K562 (cell line): ENCODE data around the gene ZNF548. TPM values are rescaled to one million over a fixed set of nuclear protein-coding genes. Genes with fewer than 3 reads are reported as not detected.

Experiments
- ATF2 ChIP-seq: sonication (generic); formaldehyde crosslinking; IDR thresholded peaks from 2 replicates; pipeline ENCODE4 v1.8.1; 2022; ENCODE audit warnings: missing genetic modification reagents
- BCOR ChIP-seq: fragments of 450-650 bp; IDR thresholded peaks from 2 replicates; pipeline ENCODE4 v1.6.1; 2016
- CHCHD3 ChIP-seq: fragments of 250-450 bp; sonication (Bioruptor Pico); IDR thresholded peaks from 2 replicates; pipeline ENCODE4 v2.1.2; 2022; ENCODE audit warnings: mild to moderate bottlenecking
- FUS ChIP-seq: fragments of 200-400 bp; formaldehyde crosslinking; optimal IDR thresholded peaks from 2 replicates; pipeline ENCODE3; 2017; ENCODE audit warnings: low read depth, low read length
- GTF3C2 ChIP-seq: IDR thresholded peaks from 3 replicates; pipeline ENCODE4 v1.6.1; 2011; ENCODE audit warnings: borderline replicate concordance, mild to moderate bottlenecking, moderate library complexity; ENCODE audit not compliant: insufficient read length; ENCODE audit errors: extremely low read depth
- MGA ChIP-seq: fragments of 450-650 bp; IDR thresholded peaks from 2 replicates; pipeline ENCODE4 v1.6.1; 2016; ENCODE audit warnings: mild to moderate bottlenecking, moderate library complexity
- MTA1 ChIP-seq: fragments of 450-650 bp; IDR thresholded peaks from 2 replicates; pipeline ENCODE4 v1.6.1; 2017; ENCODE audit warnings: borderline replicate concordance
- NONO ChIP-seq, 2 experiments: fragments of 200-400 bp in 1 of 2; fragments of 450-650 bp in 1 of 2; formaldehyde crosslinking in 1 of 2; IDR thresholded peaks; 2 replicates each; pipeline ENCODE4 v1.6.1; 2017; ENCODE audit warnings: low read depth in 2 of 2, mild to moderate bottlenecking in 2 of 2, moderate library complexity in 2 of 2, low read length in 1 of 2
- ZFPM2 ChIP-seq: fragments of 250-450 bp; sonication (Bioruptor Pico); IDR thresholded peaks from 2 replicates; pipeline ENCODE4 v1.5.1; 2022; ENCODE audit warnings: mild to moderate bottlenecking
- ZNF57 ChIP-seq: fragments of 450-650 bp; formaldehyde crosslinking; IDR thresholded peaks from 2 replicates; pipeline ENCODE4 v1.4.0; 2020; ENCODE audit warnings: mild to moderate bottlenecking, moderate library complexity
- polyA plus RNA-seq, 8 experiments: library from polyadenylated mRNA; depleted of rRNA in 4 of 8; stranded (reverse) in 5 of 8; unstranded in 3 of 8; fragments of >200 nt; fragmentation: Nextera tagmentation in 2 of 8; fragmentation: Illumina TruSeq in 1 of 8; extraction: Ambion mirVana in 2 of 8; extraction: Trizol in 1 of 8; gene quantifications; 2 replicates each; pipeline versions ENCODE4 v1.2.1 to v1.2.3, GENCODE V29; 2011 to 2014; ENCODE audit warnings: inconsistent platforms in 1 of 8, missing spikeins in 1 of 8
- total RNA-seq, 7 experiments: library from RNA; depleted of rRNA in 6 of 7; stranded (reverse); fragments of >200 nt in 6 of 7; fragmentation: Illumina TruSeq in 2 of 7; extraction: Trizol in 2 of 7; gene quantifications; 2 replicates each; pipeline versions ENCODE4 v1.2.1 to v1.2.3, GENCODE V29; 2011 to 2021; ENCODE audit warnings: low replicate concordance in 1 of 7

ZNF548 gene
- total and polyA plus RNA-seq, 9 of the 15 experiments (the other 6 are each of a cell fraction or from before 2014, with no cell fraction given) = 1.5 to 8.7 (median 4.5) TPM

DNA sequence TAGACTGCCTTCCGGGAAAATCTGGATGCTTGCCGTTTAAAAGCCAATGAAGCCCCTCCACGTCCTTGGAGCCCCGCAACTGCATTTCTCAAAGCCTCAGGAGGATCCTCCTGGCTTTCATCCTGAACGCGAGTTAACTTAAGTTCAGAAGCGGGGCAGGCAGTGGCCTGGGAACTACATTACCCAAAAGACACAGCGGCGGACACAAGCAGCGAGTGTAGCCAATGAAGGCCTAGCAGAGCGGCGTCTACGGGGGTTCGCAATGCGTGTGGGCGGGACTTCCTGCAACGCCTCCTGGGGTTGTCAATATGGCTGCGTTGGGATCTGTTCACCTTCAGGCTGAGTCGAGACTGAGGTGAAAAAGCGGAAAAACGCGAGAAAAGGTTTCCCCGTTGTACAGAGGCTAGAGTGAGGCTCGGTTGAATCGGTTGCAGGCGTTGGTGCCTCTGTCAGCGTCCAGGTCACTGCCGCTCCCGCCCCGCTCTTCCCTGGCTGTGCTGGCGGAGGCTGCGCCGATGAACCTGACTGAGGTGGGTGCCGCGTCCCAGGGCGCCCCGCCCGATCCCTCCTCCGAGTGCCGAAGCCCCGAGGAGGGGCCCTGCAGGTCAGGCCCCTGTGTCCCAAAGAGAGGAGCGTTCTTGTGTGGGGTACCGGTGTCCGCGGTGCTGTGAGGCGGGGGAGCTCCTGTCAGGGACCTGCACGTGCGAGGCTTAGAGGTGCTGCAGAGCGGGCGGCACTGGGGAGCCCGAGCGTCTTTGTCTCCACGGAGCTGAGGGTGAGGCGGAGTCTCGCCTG lies 21.4 kb downstream of the ZNF548 start, which contains the start of gene ZNF17 (continued):
- TF ChIP-seq MGA (no peak), FUS (no peak), ZNF57 (CRISPR knock-in tag) (no peak), ATF2 (no peak), GTF3C2 (no peak), CHCHD3 (no peak), NONO (IDR thresholded peaks at IDR 0.05; ENCODE audit: low read depth in 2 of 2, low read length in 1 of 2) (no peak), ZFPM2 (CRISPR knock-in tag) (no peak), BCOR (no peak), MTA1 (no peak)
